Measurements from ENCODE around the gene PDZRN4. TPM values are rescaled to one million over a fixed set of nuclear protein-coding genes. Genes with fewer than 3 reads are reported as not detected.

Gene PDZRN4
- total RNA-seq, 1 donor from 2014 or later: 0.75 TPM

- TF ChIP-seq CTCF (IDR thresholded peaks at IDR 0.05): no peak
- Histone ChIP-seq H3K9me3 (no peaks in the 10 kb centered on the region), H3K4me1 (no peaks in the 10 kb centered on the region), H3K36me3 (no peaks in the 10 kb centered on the region), H3K4me3 (no peak overlapping the region), H3K27ac (no peak overlapping the region), H3K27me3 (no peaks in the 10 kb centered on the region)
- intact Hi-C loops (cut with DNase I): no loop called here
- ATAC-seq (no peak), DNase-seq (no peak)
Observed at GRCh38 chr12:41548926-41549325, 360.8 kb downstream of the PDZRN4 start.

GRCh38 chr12:41552588-41552987 is 364.5 kb downstream of the PDZRN4 start:
- H3K4me3 ChIP-seq: no peak overlapping the region
- H3K4me1 ChIP-seq: no peaks in the 10 kb centered on the region
- TF ChIP-seq CTCF (IDR thresholded peaks at IDR 0.05): no peak
- DNase-seq: no peak
- no peak for ATAC-seq
- no peak overlapping the region for H3K27ac ChIP-seq
- intact Hi-C loops (cut with DNase I): no loop called here
- H3K9me3 ChIP-seq: no peaks in the 10 kb centered on the region
- H3K27me3 ChIP-seq: no peaks in the 10 kb centered on the region
- no peaks in the 10 kb centered on the region for H3K36me3 ChIP-seq

- Histone ChIP-seq H3K4me3 (no peak overlapping the region), H3K27ac (no peak overlapping the region), H3K36me3 (no peaks in the 10 kb centered on the region), H3K9me3 (no peaks in the 10 kb centered on the region), H3K4me1 (no peaks in the 10 kb centered on the region), H3K27me3 (no peaks in the 10 kb centered on the region)
- no peak for DNase-seq
- intact Hi-C loops (cut with DNase I): no loop called here
- peak; percentile 78 for ATAC-seq
- TF ChIP-seq CTCF (IDR thresholded peaks at IDR 0.05): no peak
Observed at GRCh38 chr12:41556176-41556575, 368.1 kb downstream of the PDZRN4 start.

- no peak for TF ChIP-seq CTCF (IDR thresholded peaks at IDR 0.05)
- no peak overlapping the region for H3K4me3 ChIP-seq
- no peaks in the 10 kb centered on the region for H3K36me3 ChIP-seq
- H3K27ac ChIP-seq: no peak overlapping the region
- DNase-seq (no peak), ATAC-seq (no peak)
- H3K4me1 ChIP-seq: no peaks in the 10 kb centered on the region
- intact Hi-C loops (cut with DNase I): no loop called here
- no peaks in the 10 kb centered on the region for H3K9me3 ChIP-seq
- no peaks in the 10 kb centered on the region for H3K27me3 ChIP-seq
Observed at GRCh38 chr12:41557344-41557743, 369.2 kb downstream of the PDZRN4 start.

- ATAC-seq: no peak
- Histone ChIP-seq H3K4me1 (no peaks in the 10 kb centered on the region), H3K4me3 (no peak overlapping the region), H3K36me3 (no peaks in the 10 kb centered on the region), H3K27ac (no peak overlapping the region), H3K9me3 (no peaks in the 10 kb centered on the region), H3K27me3 (no peaks in the 10 kb centered on the region)
- no peak for TF ChIP-seq CTCF (IDR thresholded peaks at IDR 0.05)
- no peak for DNase-seq
- intact Hi-C loops (cut with DNase I): no loop called here
Observed at GRCh38 chr12:41558671-41559070, 370.6 kb downstream of the PDZRN4 start.

GRCh38 chr12:41563051-41563450 is 374.9 kb downstream of the PDZRN4 start:
- Histone ChIP-seq H3K27ac (no peak overlapping the region), H3K9me3 (no peaks in the 10 kb centered on the region), H3K27me3 (no peaks in the 10 kb centered on the region), H3K4me1 (no peaks in the 10 kb centered on the region), H3K36me3 (no peaks in the 10 kb centered on the region), H3K4me3 (no peak overlapping the region)
- no peak for DNase-seq
- intact Hi-C loops (cut with DNase I): no loop called here
- no peak for TF ChIP-seq CTCF (IDR thresholded peaks at IDR 0.05)
- no peak for ATAC-seq
